Measurements from ENCODE around the gene MBNL2. TPM values are rescaled to one million over a fixed set of nuclear protein-coding genes. Genes with fewer than 3 reads are reported as not detected.

Gene MBNL2
- total and polyA plus RNA-seq, 4 experiments from 2014 or later: 20.1 to 36.2 (median 28.3) TPM

GRCh38 chr13:97238432-97238831 is 16.3 kb downstream of the MBNL2 start:
- no peak overlapping the region for H3K27ac ChIP-seq (ENCODE audit: low read depth, low read length)
- intact Hi-C loops (cut with micrococcal nuclease): loop anchor here (2.0 kb wide), 1 partner anchor 16 kb away; the partner anchor contains the start of gene MBNL2
- peak overlapping the region; percentile 22 to 75 (median 50) for H3K4me3 Mint-ChIP-seq
- no peaks in the 10 kb centered on the region for H3K27me3 ChIP-seq (ENCODE audit: insufficient read depth, low read length)
- no peak overlapping the region for H3K4me3 ChIP-seq (ENCODE audit: low read length in 2 of 2)
- ChIA-PET POLR2A (ENCODE audit: partially characterized antibody) (no interaction called here), CTCF (ENCODE audit: partially characterized antibody) (no interaction called here)
- DNase-seq: peak in 1 of 5 donors; percentile 53
- no peaks in the 10 kb centered on the region for H3K9me3 ChIP-seq (ENCODE audit: control insufficient read depth in 1 of 2, low read length in 2 of 2)
- H3K36me3 ChIP-seq (ENCODE audit: insufficient read depth, low read length): peaks cover 5% of the 10 kb centered on the region
- H3K4me1 Mint-ChIP-seq: peaks cover 54 to 98% (median 72%) of the 10 kb centered on the region in 4 donors
- H3K36me3 Mint-ChIP-seq: peaks cover 20 to 37% of the 10 kb centered on the region in 2 donors
- H3K9me3 Mint-ChIP-seq: no peaks in the 10 kb centered on the region
- H3K27ac Mint-ChIP-seq: peak overlapping the region; percentile 17 to 74 (median 54)
- no peaks in the 10 kb centered on the region for H3K27me3 Mint-ChIP-seq
- H3K4me1 ChIP-seq (ENCODE audit: insufficient read depth, low read length): peaks cover 50% of the 10 kb centered on the region

- no peaks in the 10 kb centered on the region for H3K9me3 Mint-ChIP-seq
- Histone ChIP-seq H3K27ac (ENCODE audit: low read depth, low read length) (no peak overlapping the region), H3K4me1 (ENCODE audit: insufficient read depth, low read length) (peaks cover 50% of the 10 kb centered on the region), H3K36me3 (ENCODE audit: insufficient read depth, low read length) (peaks cover 5% of the 10 kb centered on the region), H3K27me3 (ENCODE audit: insufficient read depth, low read length) (no peaks in the 10 kb centered on the region), H3K4me3 (ENCODE audit: low read length in 2 of 2) (no peak overlapping the region), H3K9me3 (ENCODE audit: control insufficient read depth in 1 of 2, low read length in 2 of 2) (no peaks in the 10 kb centered on the region)
- H3K36me3 Mint-ChIP-seq: peaks cover 19 to 36% of the 10 kb centered on the region in 2 donors
- H3K27ac Mint-ChIP-seq: peak overlapping the region; percentile 16 to 74 (median 44)
- ChIA-PET POLR2A (ENCODE audit: partially characterized antibody) (no interaction called here), CTCF (ENCODE audit: partially characterized antibody) (no interaction called here)
- H3K4me3 Mint-ChIP-seq: peak overlapping the region in 7 of 8 donors; percentile 22 to 75 (median 48)
- peaks cover 58 to 100% (median 73%) of the 10 kb centered on the region in 4 donors for H3K4me1 Mint-ChIP-seq
- H3K27me3 Mint-ChIP-seq: no peaks in the 10 kb centered on the region
- intact Hi-C loops (cut with micrococcal nuclease): loop anchor here (2.0 kb wide), 1 partner anchor 16 kb away; the partner anchor contains the start of gene MBNL2
- DNase-seq: no peak
Measured at GRCh38 chr13:97238883-97239282, 16.8 kb downstream of the MBNL2 start.

- H3K27me3 ChIP-seq (ENCODE audit: insufficient read depth, low read length): no peaks in the 10 kb centered on the region
- Mint-ChIP-seq H3K9me3 (no peaks in the 10 kb centered on the region), H3K4me3 (no peak overlapping the region), H3K27ac (peak overlapping the region in 1 of 7 donors; percentile 25), H3K4me1 (peaks cover 57 to 100% (median 74%) of the 10 kb centered on the region in 4 donors), H3K36me3 (peaks cover 18 to 32% of the 10 kb centered on the region in 2 donors), H3K27me3 (no peaks in the 10 kb centered on the region)
- ChIA-PET POLR2A (ENCODE audit: partially characterized antibody) (no interaction called here), CTCF (ENCODE audit: partially characterized antibody) (no interaction called here)
- no peak overlapping the region for H3K4me3 ChIP-seq (ENCODE audit: low read length in 2 of 2)
- H3K27ac ChIP-seq (ENCODE audit: low read depth, low read length): no peak overlapping the region
- peaks cover 50% of the 10 kb centered on the region for H3K4me1 ChIP-seq (ENCODE audit: insufficient read depth, low read length)
- H3K36me3 ChIP-seq (ENCODE audit: insufficient read depth, low read length): peaks cover 5% of the 10 kb centered on the region
- intact Hi-C loops (cut with micrococcal nuclease): loop anchor here (2.0 kb wide), 1 partner anchor 17 kb away; the partner anchor contains the start of gene MBNL2
- H3K9me3 ChIP-seq (ENCODE audit: control insufficient read depth in 1 of 2, low read length in 2 of 2): no peaks in the 10 kb centered on the region
- DNase-seq: no peak
Measured at GRCh38 chr13:97239306-97239705, 17.2 kb downstream of the MBNL2 start.

GRCh38 chr13:97239943-97240787 is 18.0 kb downstream of the MBNL2 start:
- intact Hi-C loops (cut with micrococcal nuclease): loop anchor here (2.0 kb wide), 1 partner anchor 17 kb away; the partner anchor contains the start of gene MBNL2
- H3K9me3 Mint-ChIP-seq: no peaks in the 10 kb centered on the region
- ChIA-PET POLR2A (ENCODE audit: partially characterized antibody) (interaction anchor here (0.9 to 1.2 kb wide), 3 partner anchors 10 to 17 kb away, joined by 3 to 6 read pairs (median 3); no protein-coding TSS in a partner anchor), CTCF (ENCODE audit: partially characterized antibody) (interaction anchor here (1.0 kb wide), 1 partner anchor 130 kb away, joined by 5 read pairs; no protein-coding TSS in a partner anchor)
- DNase-seq: no peak
- Histone ChIP-seq H3K27ac (ENCODE audit: low read depth, low read length) (no peak overlapping the region), H3K27me3 (ENCODE audit: insufficient read depth, low read length) (no peaks in the 10 kb centered on the region), H3K36me3 (ENCODE audit: insufficient read depth, low read length) (no peaks in the 10 kb centered on the region), H3K4me3 (ENCODE audit: low read length in 2 of 2) (no peak overlapping the region), H3K4me1 (ENCODE audit: insufficient read depth, low read length) (peaks cover 50% of the 10 kb centered on the region), H3K9me3 (ENCODE audit: control insufficient read depth in 1 of 2, low read length in 2 of 2) (no peaks in the 10 kb centered on the region)
- H3K4me3 Mint-ChIP-seq: no peak overlapping the region
- H3K27me3 Mint-ChIP-seq: no peaks in the 10 kb centered on the region
- no peak overlapping the region for H3K27ac Mint-ChIP-seq
- H3K36me3 Mint-ChIP-seq: peaks cover 11 to 27% of the 10 kb centered on the region in 2 donors
- peaks cover 58 to 98% (median 73%) of the 10 kb centered on the region in 4 donors for H3K4me1 Mint-ChIP-seq

GRCh38 chr13:97240788-97241734 is 18.9 kb downstream of the MBNL2 start:
- H3K9me3 Mint-ChIP-seq: no peaks in the 10 kb centered on the region
- no peaks in the 10 kb centered on the region for H3K27me3 ChIP-seq (ENCODE audit: insufficient read depth, low read length)
- peaks cover 8 to 21% of the 10 kb centered on the region in 2 donors for H3K36me3 Mint-ChIP-seq
- peak overlapping the region in 1 of 7 donors; percentile 19 for H3K27ac Mint-ChIP-seq
- H3K4me3 ChIP-seq (ENCODE audit: low read length in 2 of 2): no peak overlapping the region
- H3K9me3 ChIP-seq (ENCODE audit: control insufficient read depth in 1 of 2, low read length in 2 of 2): no peaks in the 10 kb centered on the region
- ChIA-PET POLR2A (ENCODE audit: partially characterized antibody) (interaction anchor here (0.9 to 1.2 kb wide), 3 partner anchors 9 to 18 kb away, joined by 3 to 6 read pairs (median 3); no protein-coding TSS in a partner anchor), CTCF (ENCODE audit: partially characterized antibody) (interaction anchor here (1.0 kb wide), 1 partner anchor 131 kb away, joined by 5 read pairs; no protein-coding TSS in a partner anchor)
- H3K4me1 ChIP-seq (ENCODE audit: insufficient read depth, low read length): peaks cover 50% of the 10 kb centered on the region
- no peaks in the 10 kb centered on the region for H3K27me3 Mint-ChIP-seq
- H3K27ac ChIP-seq (ENCODE audit: low read depth, low read length): no peak overlapping the region
- intact Hi-C loops (cut with micrococcal nuclease): no loop called here
- no peaks in the 10 kb centered on the region for H3K36me3 ChIP-seq (ENCODE audit: insufficient read depth, low read length)
- H3K4me3 Mint-ChIP-seq: no peak overlapping the region
- DNase-seq: no peak
- H3K4me1 Mint-ChIP-seq: peaks cover 59 to 91% (median 71%) of the 10 kb centered on the region in 4 donors

- H3K4me1 ChIP-seq (ENCODE audit: insufficient read depth, low read length): peaks cover 50% of the 10 kb centered on the region
- Mint-ChIP-seq H3K27ac (peak overlapping the region in 1 of 7 donors; percentile 73), H3K9me3 (no peaks in the 10 kb centered on the region), H3K4me3 (no peak overlapping the region), H3K4me1 (peaks cover 55 to 84% (median 64%) of the 10 kb centered on the region in 4 donors), H3K27me3 (no peaks in the 10 kb centered on the region), H3K36me3 (peaks cover 8 to 14% of the 10 kb centered on the region in 2 donors)
- H3K27me3 ChIP-seq (ENCODE audit: insufficient read depth, low read length): no peaks in the 10 kb centered on the region
- no peaks in the 10 kb centered on the region for H3K9me3 ChIP-seq (ENCODE audit: control insufficient read depth in 1 of 2, low read length in 2 of 2)
- no peak overlapping the region for H3K27ac ChIP-seq (ENCODE audit: low read depth, low read length)
- H3K36me3 ChIP-seq (ENCODE audit: insufficient read depth, low read length): no peaks in the 10 kb centered on the region
- no peak for DNase-seq
- intact Hi-C loops (cut with micrococcal nuclease): no loop called here
- CTCF ChIA-PET (ENCODE audit: partially characterized antibody): no interaction called here
- H3K4me3 ChIP-seq (ENCODE audit: low read length in 2 of 2): no peak overlapping the region
- POLR2A ChIA-PET (ENCODE audit: partially characterized antibody): no interaction called here
Measured at GRCh38 chr13:97241761-97242160, 19.6 kb downstream of the MBNL2 start.

Measured in CD4-positive, alpha-beta memory T cell (primary cell).